Activated CD4-positive, alpha-beta memory T cell treated with anti-CD3 and anti-CD28 coated beads for 36 hours (primary cell): ENCODE measurements around the gene ARSI. TPM values are rescaled to one million over a fixed set of nuclear protein-coding genes. Genes with fewer than 3 reads are reported as not detected.
"Not testable (repeated sequence)": the region's sequence is repeated elsewhere in the genome, so short reads cannot be mapped to it uniquely, and the experiment has no call there.

Experiments
- CTCF ChIA-PET: fragments of 350-600 bp; sonication (Branson Sonifier 250); formaldehyde crosslinking; loops from one replicate; lab custom pipeline; 2021; ENCODE audit warnings: antibody characterized with exemption, inconsistent platforms; lab: Charles Lee
- POLR2A ChIA-PET: fragments of 350-600 bp; sonication (Branson Sonifier 250); formaldehyde crosslinking; loops from one replicate; lab custom pipeline; 2021; ENCODE audit warnings: antibody characterized with exemption; lab: Charles Lee
- DNase-seq: peaks from one replicate; pipeline ENCODE4 v3.0.0-alpha.2; 2020
- H3K27ac Mint-ChIP-seq: one replicate; pipeline ENCODE4 v1.8.0; 2021; ENCODE audit warnings: mixed read lengths
- H3K27me3 Mint-ChIP-seq: one replicate; pipeline ENCODE4 v1.8.0; 2021; ENCODE audit warnings: mixed read lengths
- H3K36me3 Mint-ChIP-seq: one replicate; pipeline ENCODE4 v1.8.0; 2021; ENCODE audit warnings: mixed read lengths
- H3K4me1 Mint-ChIP-seq: one replicate; pipeline ENCODE4 v1.8.0; 2021; ENCODE audit warnings: low read depth, mixed read lengths
- H3K4me3 Mint-ChIP-seq: one replicate; pipeline ENCODE4 v1.8.0; 2021; ENCODE audit warnings: mild to moderate bottlenecking, mixed read lengths
- H3K9me3 Mint-ChIP-seq: one replicate; pipeline ENCODE4 v1.8.0; 2021; ENCODE audit warnings: mixed read lengths
- intact Hi-C: fragments of 100-400 bp; cut with micrococcal nuclease; formaldehyde crosslinking; loops from one replicate; pipeline ENCODE4 v1.15.1; 2023
- total RNA-seq, 2 experiments: library from RNA; stranded (reverse); gene quantifications; one replicate each; pipeline ENCODE4 v1.2.3, GENCODE V29; 2021

The ARSI gene
- total RNA-seq, 2 experiments from 2014 or later = not detected

DNA sequence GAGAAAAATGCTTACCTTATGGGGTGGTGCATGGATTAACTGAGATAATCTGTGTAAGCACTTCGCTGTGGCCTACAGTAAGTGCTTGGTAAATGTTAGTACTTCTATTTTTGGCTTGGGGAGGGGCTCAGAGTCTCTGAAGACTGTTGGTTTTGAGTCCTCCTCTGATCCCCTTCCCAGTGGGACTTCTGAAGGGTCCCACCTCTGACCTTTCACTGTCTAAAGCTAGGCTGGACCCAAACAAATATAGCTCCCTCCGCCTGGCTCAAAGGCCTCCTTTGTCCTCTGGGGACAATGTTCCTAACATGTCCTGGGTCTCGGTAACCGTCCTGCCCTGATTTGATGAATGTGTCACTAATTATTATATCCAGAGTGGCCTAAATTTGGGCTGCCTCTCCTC is 47.9 kb downstream of the ARSI start:
- CTCF ChIA-PET = no interaction called here

DNA sequence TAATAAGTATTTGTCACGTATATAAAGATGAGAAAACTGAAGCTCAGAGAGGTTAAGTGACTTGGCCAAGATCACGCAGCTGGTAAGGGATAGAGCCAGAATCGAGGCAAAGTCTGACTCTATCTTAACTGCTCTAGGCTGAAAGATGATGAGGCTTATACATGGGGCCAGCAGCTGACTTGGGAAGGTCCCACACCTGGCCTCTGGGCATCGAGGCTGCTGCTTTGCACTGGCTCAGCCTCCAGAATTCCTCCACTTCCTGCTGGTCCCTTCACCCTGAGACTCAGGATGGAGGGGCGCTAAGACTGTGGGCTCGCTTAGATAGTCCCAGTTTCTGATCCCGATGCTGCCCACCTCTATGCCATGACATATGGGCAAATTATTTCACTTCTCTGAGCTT is 48.3 kb downstream of the ARSI start:
- no peak overlapping the region for H3K27ac Mint-ChIP-seq
- H3K4me3 Mint-ChIP-seq = no peak overlapping the region
- no peaks in the 10 kb centered on the region for H3K4me1 Mint-ChIP-seq
- H3K27me3 Mint-ChIP-seq = peaks cover under 1% of the 10 kb centered on the region
- no peaks in the 10 kb centered on the region for H3K9me3 Mint-ChIP-seq
- H3K36me3 Mint-ChIP-seq = no peaks in the 10 kb centered on the region
- ChIA-PET CTCF (no interaction called here), POLR2A (no interaction called here)
- no peak for DNase-seq
- intact Hi-C loops = no loop called here

More for the DNA sequence above, 47.9 kb downstream of the ARSI start:
- H3K4me1 Mint-ChIP-seq = no peaks in the 10 kb centered on the region
- no peak overlapping the region for H3K4me3 Mint-ChIP-seq
- POLR2A ChIA-PET = no interaction called here
- no peak overlapping the region for H3K27ac Mint-ChIP-seq
- no peaks in the 10 kb centered on the region for H3K36me3 Mint-ChIP-seq
- no peaks in the 10 kb centered on the region for H3K27me3 Mint-ChIP-seq
- no peak for DNase-seq
- no peaks in the 10 kb centered on the region for H3K9me3 Mint-ChIP-seq
- intact Hi-C loops = no loop called here

DNA sequence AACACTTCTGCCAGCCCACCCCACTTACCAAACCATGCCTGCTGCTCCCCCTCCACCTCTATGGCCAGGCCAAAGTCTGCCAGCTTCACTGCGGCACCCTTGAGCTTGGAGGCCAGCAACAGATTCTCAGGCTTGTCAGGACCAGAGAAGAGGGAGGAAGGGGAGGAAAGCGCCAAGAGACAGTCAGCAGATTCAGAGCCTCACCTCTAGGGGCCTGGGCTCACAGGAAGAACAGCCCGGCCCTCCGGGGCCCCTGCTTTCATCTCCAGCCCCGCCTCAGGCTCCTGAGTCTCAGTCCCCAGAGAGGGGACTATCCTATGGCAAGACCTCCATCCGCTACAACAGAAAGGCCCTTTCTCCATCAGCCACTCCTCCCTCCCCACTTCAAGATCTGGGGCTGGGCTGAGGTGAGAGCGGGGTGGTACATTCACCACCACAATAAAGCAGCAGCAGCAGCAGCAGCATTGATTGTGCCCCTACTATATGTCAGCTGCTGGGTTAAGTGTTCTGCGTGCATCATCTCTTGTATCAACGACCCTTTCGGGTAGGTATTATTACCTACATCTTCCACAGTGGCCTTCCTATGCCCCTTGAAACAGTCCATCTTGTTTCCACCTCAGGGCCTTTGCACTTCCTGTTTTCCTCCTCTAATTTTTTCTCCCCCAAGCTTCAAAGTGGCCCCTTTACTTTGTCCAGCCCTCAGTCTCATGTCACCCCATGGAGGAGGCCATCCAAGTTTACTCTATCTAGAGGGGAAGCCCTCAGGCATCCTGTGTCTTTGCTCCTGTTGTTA is 49.1 kb downstream of the ARSI start:
- no peaks in the 10 kb centered on the region for H3K9me3 Mint-ChIP-seq
- ChIA-PET POLR2A (no interaction called here), CTCF (no interaction called here)
- H3K36me3 Mint-ChIP-seq = no peaks in the 10 kb centered on the region
- peaks cover 2% of the 10 kb centered on the region for H3K27me3 Mint-ChIP-seq
- intact Hi-C loops = no loop called here
- no peak overlapping the region for H3K27ac Mint-ChIP-seq
- no peak for DNase-seq
- H3K4me1 Mint-ChIP-seq = no peaks in the 10 kb centered on the region
- H3K4me3 Mint-ChIP-seq = no peak overlapping the region

DNA sequence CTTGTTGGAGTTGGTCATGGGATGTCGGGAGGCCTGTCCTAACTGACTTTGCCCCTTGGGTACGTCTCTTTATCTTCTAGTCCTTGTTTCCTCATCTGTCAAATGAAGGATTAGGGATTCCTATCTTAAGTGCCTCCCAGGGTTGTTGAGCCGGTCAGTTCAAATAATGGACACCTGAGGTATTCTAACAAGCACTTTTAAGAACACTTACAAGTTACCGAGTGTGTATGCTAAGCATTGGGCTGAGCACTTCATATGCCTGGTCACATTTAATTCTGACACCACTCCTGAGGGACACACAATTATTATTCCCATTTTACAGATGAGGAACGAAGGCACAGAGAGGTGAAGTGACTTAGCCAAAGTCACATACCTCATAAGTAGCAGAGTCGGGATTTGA is 50.2 kb downstream of the ARSI start:
- peaks cover 2% of the 10 kb centered on the region for H3K27me3 Mint-ChIP-seq
- H3K36me3 Mint-ChIP-seq = no peaks in the 10 kb centered on the region
- no peak overlapping the region for H3K27ac Mint-ChIP-seq

DNA sequence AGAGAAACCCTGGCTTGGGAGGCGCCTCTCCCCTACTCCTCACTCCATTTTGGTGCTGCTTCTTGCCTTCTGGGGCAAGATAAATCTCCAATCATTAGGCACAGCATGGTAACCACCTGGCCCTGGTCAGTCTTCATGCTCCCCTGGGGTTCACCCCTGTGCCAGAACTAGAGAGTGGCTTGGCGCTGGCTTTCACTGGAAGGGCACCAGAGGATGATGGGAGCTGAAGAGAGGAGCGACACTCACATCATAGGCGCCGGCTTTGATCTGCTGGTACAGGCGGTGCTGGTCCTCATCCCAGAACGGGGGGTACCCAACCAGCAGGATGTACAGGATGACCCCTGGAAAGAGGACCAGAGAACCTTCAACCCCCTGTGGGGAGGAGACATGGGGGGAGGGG is 51.2 kb downstream of the ARSI start:
- Mint-ChIP-seq H3K27me3 (peaks cover 2% of the 10 kb centered on the region), H3K9me3 (no peaks in the 10 kb centered on the region), H3K36me3 (no peaks in the 10 kb centered on the region), H3K27ac (no peak overlapping the region), H3K4me1 (no peaks in the 10 kb centered on the region), H3K4me3 (no peak overlapping the region)
- intact Hi-C loops = no loop called here
- POLR2A ChIA-PET = no interaction called here
- DNase-seq = no peak
- CTCF ChIA-PET = interaction anchor here (0.6 kb wide), 1 partner anchor 167 kb away, joined by 3 read pairs; no protein-coding TSS in a partner anchor

More for the DNA sequence above, 50.2 kb downstream of the ARSI start:
- Mint-ChIP-seq H3K4me3 (no peak overlapping the region), H3K4me1 (no peaks in the 10 kb centered on the region), H3K9me3 (no peaks in the 10 kb centered on the region)
- ChIA-PET CTCF (no interaction called here), POLR2A (no interaction called here)
- DNase-seq = no peak
- intact Hi-C loops = no loop called here

DNA sequence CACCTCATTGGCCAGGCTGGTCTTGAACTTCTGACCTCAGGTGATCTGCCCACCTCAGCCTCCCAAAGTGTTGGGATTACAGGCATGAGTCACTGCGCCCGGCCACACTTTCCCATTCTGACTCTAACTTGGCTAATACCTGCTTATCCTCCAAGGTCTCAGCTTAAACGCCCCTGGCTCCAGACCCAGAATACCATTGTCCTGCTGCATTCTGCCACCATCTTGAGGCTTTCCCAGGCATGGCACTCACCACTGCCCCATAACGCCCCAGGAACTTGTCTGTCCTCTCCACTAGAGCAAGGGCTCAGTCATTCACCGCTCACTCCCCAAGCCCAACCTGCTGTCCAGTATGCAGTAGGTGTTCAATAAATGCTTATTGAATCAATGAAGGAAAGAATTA is 53.0 kb downstream of the ARSI start:
- no peaks in the 10 kb centered on the region for H3K36me3 Mint-ChIP-seq
- no peak overlapping the region for H3K4me3 Mint-ChIP-seq
- intact Hi-C loops = no loop called here
- no peak for DNase-seq
- H3K27me3 Mint-ChIP-seq = peaks cover 2% of the 10 kb centered on the region
- POLR2A ChIA-PET = no interaction called here
- H3K4me1 Mint-ChIP-seq = no peaks in the 10 kb centered on the region
- CTCF ChIA-PET = no interaction called here
- no peaks in the 10 kb centered on the region for H3K9me3 Mint-ChIP-seq
- H3K27ac Mint-ChIP-seq = no peak overlapping the region

DNA sequence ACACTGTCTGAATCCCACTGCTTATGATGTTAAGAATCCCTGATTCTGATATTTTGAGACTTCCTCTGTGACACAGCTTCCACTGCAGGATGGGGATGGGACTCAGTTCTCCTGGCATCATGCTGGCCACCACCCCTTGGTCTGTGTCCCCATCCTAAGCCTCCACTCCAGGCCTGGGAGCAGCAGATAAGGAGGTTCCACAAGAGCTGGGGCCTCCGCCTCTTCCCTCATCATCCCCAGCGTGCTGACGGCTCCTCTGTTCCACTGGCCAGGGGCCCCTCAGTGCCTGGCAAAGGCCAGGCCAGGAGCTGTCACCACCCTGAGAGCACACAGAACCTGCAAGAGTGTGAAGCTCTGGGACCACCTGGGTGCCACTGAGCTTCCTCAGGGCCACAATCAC is 53.8 kb downstream of the ARSI start:
- DNase-seq = no peak
- Mint-ChIP-seq H3K4me3 (no peak overlapping the region), H3K4me1 (no peaks in the 10 kb centered on the region), H3K9me3 (no peaks in the 10 kb centered on the region), H3K27me3 (peaks cover 2% of the 10 kb centered on the region), H3K36me3 (no peaks in the 10 kb centered on the region), H3K27ac (no peak overlapping the region)
- intact Hi-C loops = no loop called here
- POLR2A ChIA-PET = no interaction called here
- CTCF ChIA-PET = no interaction called here

DNA sequence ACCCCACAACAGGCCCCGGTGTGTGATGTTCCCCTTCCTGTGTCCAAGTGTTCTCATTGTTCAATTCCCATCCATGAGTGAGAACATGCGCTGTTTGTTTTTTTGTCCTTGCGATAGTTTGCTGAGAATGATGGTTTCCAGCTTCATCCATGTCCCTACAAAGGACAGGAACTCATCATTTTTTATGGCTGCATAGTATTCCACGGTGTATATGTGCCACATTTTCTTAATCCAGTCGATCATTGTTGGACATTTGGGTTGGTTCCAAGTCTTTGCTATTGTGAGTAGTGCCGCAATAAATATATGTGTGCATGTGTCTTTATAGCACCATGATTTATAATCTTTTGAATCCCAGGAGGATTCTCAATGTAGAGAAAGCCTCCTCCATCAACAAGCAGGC is 54.2 kb downstream of the ARSI start:
- H3K27ac Mint-ChIP-seq, H3K4me3 Mint-ChIP-seq, H3K4me1 Mint-ChIP-seq, intact Hi-C loops, POLR2A ChIA-PET, DNase-seq, H3K27me3 Mint-ChIP-seq, H3K36me3 Mint-ChIP-seq, H3K9me3 Mint-ChIP-seq, CTCF ChIA-PET: not testable (repeated sequence)

DNA sequence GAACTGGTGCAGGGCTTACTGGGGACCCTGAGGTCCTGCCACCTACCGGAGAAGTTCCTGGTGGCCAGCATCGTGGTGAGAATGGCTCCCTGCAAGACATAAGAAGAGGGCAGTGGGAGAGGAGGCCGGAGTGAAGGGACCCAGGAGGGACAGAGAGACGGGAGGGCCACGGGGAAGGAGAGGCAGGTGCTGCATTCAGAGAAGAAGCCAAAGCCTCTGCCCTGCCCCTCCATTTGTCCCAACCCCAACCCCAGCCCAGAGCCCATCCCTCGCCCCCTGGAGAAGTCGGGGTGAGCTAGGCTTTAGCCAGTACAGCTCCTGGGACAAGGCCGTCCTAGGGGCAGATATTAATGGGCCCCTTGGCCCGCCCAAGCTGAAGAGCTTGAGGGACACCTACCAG is 55.0 kb downstream of the ARSI start:
- H3K36me3 Mint-ChIP-seq = no peaks in the 10 kb centered on the region
- H3K27ac Mint-ChIP-seq = no peak overlapping the region
- DNase-seq = no peak
- no peaks in the 10 kb centered on the region for H3K9me3 Mint-ChIP-seq
- peaks cover 2% of the 10 kb centered on the region for H3K27me3 Mint-ChIP-seq
- H3K4me3 Mint-ChIP-seq = no peak overlapping the region
- ChIA-PET POLR2A (no interaction called here), CTCF (no interaction called here)
- H3K4me1 Mint-ChIP-seq = no peaks in the 10 kb centered on the region
- intact Hi-C loops = no loop called here

DNA sequence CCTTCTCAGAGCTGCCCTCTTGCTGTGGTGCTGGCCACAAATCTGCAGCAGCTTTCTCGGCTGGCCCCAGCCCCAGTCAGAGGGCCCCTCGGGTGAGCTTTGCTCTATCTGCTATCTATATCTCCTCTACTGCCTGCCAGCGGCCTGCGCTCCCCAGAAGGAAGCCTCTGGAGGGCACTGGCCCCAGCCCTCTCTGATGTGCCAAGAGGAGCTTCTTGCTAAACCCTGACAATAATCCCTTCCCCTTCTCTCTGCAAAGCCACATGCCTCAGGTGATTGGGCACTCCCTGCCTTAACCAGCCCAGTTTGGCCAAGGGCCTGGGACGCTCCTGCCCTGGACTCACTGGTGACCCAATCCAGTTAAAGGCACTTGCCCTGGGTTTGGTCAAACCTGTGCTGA is 55.9 kb downstream of the ARSI start:
- Mint-ChIP-seq H3K4me3 (no peak overlapping the region), H3K4me1 (no peaks in the 10 kb centered on the region), H3K27me3 (peaks cover 2% of the 10 kb centered on the region), H3K9me3 (no peaks in the 10 kb centered on the region), H3K27ac (no peak overlapping the region), H3K36me3 (no peaks in the 10 kb centered on the region)
- intact Hi-C loops = no loop called here
- ChIA-PET POLR2A (no interaction called here), CTCF (no interaction called here)
- DNase-seq = no peak

DNA sequence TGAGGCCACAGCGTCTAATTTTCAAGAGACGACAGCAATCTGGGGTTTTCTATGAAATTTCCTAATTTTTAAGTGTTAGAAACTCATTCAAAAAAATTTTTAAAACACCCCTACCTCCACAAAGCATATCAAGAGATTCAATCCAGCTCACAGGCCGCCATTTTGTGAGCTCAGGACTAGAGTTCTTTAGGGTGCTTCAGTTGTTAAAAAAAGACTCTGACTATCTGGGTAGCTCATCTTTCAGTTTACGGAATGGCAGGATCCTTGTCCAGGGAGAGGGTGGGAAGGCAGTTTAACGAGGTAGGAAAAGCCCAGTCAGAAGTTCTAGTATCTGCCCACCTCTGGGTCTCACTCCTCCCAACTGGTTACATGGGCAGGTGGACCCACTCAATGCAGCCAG is 56.3 kb downstream of the ARSI start:
- Mint-ChIP-seq H3K27ac (no peak overlapping the region), H3K27me3 (peaks cover 2% of the 10 kb centered on the region), H3K9me3 (no peaks in the 10 kb centered on the region), H3K4me1 (no peaks in the 10 kb centered on the region), H3K4me3 (no peak overlapping the region), H3K36me3 (no peaks in the 10 kb centered on the region)
- DNase-seq = no peak
- POLR2A ChIA-PET = no interaction called here
- intact Hi-C loops = no loop called here
- CTCF ChIA-PET = no interaction called here
